NCI-H1105 (cell line): ENCODE measurements around the gene CPSF6.
A peak's percentile ranks its signal among the peaks of the same experiment; 100 is the strongest.
"Not testable (repeated sequence)": the region's sequence is repeated elsewhere in the genome, so short reads cannot be mapped to it uniquely, and the experiment has no call there.

ENCODE experiments used
- DNase-seq: peaks from one replicate; lab custom pipeline; 2025; lab: John Stamatoyannopoulos, UW

The CPSF6 gene, protein sequence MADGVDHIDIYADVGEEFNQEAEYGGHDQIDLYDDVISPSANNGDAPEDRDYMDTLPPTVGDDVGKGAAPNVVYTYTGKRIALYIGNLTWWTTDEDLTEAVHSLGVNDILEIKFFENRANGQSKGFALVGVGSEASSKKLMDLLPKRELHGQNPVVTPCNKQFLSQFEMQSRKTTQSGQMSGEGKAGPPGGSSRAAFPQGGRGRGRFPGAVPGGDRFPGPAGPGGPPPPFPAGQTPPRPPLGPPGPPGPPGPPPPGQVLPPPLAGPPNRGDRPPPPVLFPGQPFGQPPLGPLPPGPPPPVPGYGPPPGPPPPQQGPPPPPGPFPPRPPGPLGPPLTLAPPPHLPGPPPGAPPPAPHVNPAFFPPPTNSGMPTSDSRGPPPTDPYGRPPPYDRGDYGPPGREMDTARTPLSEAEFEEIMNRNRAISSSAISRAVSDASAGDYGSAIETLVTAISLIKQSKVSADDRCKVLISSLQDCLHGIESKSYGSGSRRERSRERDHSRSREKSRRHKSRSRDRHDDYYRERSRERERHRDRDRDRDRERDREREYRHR

DNA sequence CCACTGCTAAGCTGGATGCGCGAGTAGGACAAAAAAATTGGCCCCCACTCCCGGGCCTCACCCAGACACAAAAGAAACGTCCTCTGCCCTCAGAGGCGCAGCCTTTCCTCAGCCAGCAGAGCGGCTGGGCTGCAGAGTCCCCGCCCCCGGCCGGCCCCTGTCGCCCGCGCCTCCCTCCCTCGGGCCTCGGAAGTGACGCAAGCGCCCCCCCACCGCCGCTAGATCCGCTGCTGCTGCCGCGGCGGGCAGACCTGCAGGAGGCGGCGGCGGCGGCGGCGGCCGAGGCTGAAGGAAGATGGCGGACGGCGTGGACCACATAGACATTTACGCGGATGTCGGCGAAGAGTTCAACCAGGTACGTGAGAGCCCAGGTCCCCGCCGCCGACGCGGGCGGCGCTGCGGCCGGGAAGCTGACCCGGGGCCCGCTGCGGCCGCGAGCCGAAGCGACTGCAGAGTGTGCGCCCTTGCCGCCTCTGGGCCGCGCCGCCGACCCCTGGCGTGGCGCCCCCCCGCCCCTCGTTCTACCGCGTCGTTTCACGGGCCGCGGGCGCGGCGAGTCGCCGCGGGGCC, at the start of gene CPSF6:
TSS of gene CPSF6 (plus strand) at position 218 of the 570 bp plus-strand sequence. CDS start at position 296, 78 bp downstream.
- peak; percentile 97 for DNase-seq

DNA sequence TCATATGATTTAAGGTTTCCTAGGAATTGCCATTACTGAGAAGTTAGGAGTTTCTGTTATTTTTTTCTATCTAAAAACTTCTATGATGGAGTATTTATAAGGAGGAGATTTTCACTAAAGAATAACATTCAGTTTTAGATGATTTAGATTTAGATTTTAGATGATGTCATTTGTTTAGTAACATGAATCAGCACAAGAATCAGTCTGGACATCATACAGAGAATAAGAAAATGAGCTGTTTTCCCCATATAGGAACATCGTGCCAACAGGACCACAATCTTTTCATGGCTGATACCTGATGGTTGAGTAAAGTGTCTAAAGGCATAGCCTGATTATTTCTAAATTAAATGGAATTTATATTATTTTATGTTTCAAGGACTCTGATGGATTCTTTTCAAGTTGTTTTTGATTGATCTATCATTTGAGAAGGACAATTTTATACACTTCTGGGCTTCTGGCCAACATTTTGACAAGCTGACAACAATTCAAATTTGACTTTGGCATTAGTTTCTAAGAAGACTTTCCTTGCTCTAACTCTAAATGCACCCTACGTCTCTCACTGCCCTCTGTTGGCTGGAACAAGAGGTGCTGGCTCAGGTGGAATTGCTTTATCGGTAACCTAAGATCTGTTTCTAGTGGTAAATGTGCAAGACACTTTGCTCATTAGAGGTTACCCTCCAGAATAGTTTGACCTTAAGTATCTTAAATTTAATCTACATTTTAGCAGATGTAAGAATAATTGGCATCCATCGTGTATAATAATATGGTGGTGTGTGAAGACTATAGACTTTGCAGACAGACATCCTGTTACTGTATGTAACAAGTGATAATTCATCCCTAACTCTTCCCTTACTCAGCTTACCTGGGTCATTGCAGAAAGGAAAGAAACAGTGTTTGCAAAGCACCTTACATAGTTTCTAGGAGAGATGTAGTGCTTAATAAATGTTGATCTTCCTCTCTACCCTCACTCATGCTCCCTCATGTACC, 42.8 kb upstream of the CPSF6 start:
- no peak for DNase-seq

DNA sequence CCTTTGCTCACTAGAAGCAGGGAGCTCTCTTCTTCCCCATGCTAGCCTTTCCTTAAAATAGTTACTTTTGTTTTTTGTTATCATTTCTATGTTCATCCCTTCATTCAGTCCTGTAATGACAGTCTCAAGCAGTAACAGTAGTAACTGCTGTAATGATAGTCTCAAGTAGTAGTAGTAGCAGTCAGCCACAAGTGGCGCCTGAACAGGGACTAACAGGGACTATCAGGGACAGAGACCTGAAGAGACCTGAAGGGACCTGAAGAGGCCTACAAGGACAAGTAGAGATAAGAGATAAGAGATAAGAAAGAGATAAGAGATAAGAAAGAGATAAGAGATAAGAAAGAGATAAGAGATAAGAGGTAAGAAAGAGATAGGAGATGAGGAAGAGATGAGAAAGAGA, 39.4 kb upstream of the CPSF6 start:
- not testable (repeated sequence) for DNase-seq

DNA sequence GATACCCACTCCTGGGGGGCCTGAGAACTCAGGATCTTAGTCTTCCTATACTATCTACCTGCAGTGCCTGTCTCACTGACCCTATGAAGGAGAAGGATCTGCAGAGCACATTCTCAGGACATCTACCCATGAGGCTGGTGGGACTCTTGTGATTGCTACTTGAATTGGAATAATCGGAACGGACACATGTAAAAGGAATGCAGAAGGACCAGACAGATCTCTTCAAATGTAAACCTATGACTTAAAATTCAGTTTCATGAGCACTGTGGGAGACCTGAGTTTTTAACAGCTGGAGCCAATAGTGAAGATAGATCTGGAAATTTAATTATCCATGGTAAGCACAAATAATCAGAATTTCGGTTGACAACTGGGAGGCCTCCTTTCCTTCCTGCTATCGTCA, 35.2 kb upstream of the CPSF6 start:
- no peak for DNase-seq

DNA sequence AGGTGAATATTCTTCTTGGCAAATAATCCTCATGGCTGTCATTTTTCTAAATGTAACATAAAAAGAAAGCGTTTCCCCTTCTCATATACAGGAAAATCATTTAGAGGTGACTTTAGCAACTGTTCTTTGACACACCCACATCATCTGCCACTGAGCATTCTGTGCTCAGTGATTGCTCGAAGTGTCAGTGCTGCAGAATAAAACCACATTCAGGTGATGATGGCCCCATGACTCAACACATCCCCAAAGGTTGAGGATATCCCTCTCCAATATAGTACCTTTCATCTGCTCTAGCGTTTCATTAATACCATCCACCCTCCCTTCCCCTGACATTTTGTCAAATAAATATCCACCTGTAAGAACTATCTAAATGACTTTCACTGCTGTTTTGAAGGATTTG, 28.7 kb upstream of the CPSF6 start:
- DNase-seq, result no peak

DNA sequence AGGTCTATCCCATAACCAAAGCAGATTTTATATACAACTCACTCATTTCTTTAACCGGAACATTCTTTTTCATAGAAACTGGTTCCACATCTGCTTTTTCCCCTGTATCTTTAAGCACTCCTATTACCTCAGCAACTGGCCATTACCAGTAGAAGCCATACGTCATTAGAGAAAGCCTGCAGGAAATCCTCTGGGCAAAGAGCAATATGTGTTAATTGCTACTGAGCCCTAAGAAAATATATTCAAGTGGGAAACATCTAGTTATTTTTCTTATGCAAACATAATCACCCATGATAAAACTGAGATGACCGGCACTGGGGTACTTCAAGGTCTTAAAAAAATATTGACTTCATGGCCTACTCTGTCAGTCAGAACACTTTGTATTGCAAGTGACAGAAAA, 28.2 kb upstream of the CPSF6 start:
- DNase-seq, result no peak

DNA sequence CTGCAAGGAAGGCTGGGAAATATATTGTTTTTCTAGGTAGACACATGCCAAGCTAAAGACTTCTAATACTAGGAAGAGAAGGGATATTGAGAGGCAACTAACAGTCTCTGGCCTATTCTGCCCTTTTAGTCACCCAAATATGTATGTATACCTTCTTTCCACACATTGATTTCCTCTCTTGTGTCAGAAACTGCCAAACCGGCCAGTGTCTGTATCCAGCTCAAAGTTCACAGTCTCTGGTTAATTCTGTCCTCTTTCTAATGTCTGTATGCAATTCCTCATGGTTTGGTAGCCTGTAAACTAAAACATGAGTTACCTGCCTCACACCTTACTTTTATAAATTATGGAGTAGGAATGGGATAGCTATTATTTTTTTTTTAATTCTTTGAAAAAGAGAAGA, 25.2 kb upstream of the CPSF6 start:
- DNase-seq, result no peak

DNA sequence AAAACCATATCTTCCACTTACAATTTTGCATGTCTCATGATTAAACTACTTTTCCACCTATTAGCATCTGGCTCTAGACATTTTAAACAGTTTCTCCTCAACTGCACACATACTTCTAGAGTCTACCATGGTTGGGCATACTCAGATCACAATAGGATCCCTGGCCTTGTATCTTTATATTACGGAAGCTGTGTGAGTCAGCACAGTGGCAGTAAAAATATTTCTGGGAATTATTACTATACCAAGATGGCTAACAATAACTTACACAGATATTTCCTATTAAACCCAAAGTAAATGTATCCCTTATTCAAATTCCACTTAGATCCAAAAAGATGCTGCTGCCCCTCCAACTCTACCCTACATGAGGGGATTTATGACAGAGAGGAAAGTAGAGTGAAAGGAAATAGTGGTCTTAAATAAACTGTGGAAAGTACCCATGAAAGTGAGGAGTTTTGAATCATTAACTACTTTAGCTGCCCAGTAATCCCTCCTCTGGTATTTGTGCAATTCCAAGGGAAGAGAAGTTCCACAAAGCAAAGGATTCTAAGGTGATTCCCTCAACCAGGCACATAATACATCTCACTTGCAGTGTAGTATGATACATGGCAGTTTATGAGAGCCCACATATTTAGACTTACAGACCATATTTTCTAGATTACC, 14.0 kb upstream of the CPSF6 start:
- DNase-seq, result no peak

DNA sequence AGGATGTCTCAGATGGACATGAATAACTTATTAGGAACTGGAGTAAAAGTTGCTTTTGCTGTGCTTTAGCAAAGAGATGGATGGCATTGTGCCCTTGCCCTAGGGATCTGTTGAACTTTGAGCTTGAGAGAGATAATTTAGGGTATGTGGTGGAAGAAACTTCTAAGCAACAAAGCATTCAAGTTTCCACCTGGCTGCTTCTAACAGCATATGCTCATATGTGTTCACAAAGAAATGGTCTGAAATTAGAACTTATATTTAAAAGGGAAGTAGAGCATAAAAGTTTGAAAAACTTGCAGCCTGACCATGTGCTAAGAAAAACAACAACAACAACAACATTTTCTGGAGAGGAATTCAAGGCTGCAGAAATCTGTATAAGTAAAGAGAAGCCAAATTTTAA, 7.9 kb upstream of the CPSF6 start:
- DNase-seq, result no peak

DNA sequence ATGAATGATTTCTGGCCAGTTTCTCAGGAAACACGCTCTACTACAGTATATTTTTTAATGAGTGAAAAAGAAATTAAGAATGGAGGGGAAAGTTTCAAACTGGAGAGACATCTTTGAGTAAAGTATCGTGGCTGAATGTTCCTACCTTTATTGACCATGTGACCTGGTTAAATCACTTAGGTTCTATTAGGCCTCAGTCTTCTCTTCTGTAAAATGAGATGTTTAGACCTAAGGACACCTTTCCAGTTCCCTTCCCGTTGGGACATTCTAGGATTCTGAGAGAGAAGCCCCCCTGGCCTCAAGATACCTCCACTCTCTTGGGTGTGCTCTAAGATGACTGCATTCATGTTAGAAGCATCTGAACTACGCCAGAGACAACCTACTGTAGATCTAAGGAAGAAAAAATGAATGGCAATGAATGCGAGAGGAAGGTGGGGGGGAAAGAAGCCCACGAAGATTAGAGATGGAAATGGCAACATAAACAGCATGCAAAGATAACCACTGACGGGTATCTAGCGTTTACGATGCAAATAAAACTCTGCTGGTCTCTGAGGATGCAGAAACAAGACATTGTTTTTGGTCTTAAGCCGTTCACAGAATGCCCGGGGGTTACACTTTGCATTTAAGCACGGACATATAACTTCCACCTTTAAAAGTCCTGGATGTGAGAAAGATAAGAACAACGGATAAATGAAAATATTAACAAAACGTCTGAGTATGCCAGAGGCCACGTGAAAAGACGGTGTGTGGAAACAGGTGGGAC, 599 bp upstream of the CPSF6 start:
- no peak for DNase-seq

DNA sequence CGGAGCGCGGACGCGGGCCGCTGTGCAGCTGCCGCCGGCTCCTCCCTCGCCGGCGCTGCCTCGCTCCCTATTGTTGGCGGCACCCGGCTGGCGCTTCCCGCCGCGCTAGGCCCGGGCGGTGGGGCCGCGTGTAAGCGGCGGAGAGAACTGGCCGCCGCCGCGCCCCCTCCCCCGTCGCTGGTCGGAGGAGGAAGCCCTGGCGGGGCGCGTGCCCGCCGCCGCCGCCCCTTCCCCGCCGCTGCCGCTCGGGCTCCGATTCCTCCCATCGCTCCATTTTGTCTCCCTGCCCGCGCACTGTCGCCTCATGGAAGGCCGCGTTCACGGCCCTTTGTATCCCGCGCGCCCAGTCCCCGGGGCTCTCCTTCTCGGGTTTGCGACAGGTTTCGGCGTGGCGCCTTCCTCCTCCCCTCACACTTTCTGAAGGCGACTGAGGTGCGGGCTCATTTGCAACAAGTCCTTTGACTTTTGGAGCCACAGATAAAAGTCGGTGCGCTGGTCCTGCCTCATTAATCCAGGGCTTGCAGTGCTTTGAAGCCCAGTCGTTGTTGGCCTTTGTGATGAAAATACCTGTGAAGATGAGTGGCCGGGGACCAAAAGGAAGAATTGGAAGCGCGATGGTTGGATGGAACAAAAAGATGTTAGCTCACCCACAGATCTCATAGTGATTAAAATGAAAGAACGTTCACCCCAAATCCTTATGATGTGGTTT, 707 bp downstream of the CPSF6 start:
- peak; percentile 53 for DNase-seq

DNA sequence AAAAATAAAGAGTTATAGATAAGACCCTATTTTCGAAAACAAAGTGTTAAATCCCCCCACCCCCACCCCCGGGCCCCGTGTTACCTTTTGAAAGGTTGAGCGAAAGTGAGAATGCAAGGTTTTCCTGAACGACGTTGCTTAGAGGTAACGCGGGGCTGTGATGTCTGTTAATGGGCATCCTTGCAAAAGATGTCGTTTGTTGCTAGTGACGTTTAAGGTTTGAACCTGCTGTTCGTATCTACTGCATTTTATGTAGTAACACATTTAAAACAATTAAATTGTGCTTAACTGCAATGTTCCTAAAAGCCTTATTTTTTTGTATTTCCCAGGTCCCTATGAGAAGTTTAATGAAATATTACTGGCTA, 1.2 kb downstream of the CPSF6 start:
- DNase-seq, result peak; percentile 9

DNA sequence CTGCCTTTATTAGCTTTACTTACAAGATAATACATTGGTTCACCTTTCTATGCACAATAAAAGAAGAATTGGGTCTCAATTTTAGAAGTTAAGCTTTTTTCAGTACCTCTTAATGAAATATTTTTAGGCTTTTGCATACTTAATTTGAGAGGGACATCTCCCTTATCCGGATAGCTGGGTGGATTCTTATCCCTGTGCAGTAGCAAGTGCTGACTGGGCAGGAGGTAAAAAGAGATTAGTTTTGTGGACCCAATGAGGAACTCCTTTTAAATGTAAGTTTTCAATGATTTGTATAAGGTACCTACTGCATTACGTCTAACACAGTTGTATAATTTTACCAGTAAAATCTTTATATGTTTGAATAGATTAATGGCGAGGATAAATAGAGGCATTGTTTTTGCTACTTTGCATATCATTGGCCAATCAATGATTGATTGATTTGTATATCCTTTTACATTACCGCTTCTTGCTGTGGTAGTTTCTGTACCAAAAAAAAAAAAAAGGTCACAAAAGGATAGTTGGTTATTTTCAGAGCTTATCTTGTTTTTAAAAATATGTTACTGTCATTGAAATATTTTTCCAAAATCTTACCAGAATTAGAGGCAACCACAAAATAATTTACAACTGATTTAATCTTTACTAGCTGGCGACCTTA, 2.2 kb downstream of the CPSF6 start:
- DNase-seq, result no peak

DNA sequence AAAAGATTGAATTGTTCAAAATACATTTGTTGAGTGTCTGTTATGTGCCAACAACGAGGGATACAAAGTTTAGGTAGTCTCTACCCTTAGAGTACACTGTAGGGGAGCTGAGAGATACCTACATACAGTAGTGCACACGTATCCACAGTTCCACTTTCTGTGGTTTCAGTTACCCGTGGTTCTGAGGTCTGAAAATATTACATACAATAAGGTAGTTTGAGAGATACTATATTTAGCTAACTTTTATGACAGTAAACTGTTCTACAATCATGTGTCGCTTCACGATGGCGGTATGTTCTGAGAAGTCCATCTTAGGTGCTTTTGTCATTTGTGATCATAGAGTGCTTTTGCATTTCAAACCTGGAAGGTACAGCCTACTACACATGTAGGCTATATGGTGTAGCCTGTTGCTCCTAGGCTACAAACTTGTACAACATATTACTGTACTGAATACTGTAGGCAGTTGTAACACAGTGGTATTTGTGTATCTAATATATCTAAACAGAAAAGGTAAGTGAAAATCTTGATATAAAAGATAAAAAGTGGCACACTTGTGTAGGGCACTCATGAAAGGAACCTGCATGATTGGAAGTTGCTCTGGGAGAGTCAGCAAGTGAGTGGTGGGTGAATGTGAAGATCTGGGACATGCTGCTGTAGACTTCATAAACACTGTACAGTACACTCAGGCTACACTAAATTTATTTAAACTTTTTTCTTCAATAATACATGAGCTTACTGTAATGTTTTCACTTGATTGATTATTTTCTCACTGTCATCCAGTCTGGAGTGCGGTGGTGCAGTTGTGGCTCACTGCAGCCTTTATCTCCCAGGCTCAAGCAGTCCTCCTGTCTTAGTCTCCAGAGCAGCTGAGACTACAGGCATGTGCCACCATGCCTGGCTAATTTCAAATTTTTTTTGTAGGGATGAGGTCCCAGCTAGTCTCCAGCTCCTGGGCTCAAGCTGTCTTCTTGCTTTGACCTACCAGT, 4.0 kb downstream of the CPSF6 start:
- DNase-seq, result no peak

DNA sequence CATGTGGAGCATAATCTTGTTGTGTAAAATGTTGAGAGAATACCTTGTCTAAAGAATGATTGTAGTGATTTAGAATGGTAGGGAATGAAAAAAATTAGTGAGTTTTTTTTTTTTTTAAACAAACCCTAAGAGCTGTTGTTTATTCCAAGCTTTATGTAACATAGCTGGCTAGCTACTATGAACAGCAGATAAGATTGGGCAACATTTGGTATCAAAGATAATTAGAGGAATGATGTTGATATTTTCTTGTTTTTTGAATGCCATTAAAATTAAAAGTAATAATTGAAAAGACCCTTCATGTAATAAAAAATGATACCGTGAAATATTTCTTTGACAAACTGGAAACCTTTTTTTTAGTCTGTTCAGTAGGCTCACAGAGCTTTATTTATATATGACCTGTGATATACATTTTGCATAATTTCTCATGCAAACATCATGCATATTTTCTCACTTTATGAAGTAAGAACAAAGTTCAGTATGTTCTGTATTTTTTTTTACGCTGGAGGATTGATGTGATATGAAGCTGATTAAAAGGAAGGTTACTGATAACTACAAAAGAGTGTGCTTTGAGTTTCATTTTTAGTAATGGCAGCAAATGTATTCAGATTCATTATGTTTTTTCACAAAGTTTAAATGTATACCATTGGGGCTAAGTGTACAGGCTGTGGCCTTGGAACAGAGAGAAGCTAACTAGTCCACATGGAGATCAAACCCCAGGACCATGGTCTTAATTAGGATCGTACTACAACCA, 8.1 kb downstream of the CPSF6 start:
- DNase-seq, result no peak

DNA sequence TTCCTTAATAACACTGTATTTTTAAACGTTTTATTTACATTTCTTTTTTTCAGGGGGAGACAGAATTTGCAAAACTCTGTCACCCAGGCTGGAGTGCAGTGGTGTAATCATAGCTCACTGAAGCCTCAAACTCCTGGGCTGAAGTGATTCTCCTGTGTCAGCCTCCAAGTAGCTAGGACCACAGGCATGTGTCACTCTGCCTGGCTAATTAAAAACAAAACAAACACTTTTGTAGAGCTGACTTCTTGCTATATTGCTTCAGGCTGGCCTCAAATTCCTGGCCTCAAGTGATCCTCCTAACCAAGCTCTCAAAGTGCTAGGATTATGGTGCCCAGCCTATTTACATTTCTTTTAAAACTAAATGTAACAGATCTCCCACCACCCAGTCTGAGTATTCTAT, 12.7 kb downstream of the CPSF6 start:
- DNase-seq, result no peak

DNA sequence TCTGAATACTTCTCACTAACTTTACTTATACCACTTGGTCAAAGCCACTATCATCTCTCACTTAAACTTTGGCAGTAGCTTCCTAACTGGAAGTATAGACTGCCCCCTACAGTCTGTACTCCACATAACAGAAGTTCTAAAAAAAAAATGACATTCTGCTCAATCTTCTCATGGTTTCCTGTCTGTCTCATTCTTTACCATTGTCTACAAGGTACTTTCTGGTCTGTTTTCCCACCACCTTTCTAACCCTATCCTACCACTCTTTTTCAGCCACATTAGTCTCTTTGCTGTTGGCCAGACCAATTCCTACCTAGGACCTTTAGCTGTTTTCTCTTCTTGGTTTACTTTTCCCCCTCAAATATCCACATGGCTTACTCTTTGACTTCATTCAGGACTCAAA, 14.7 kb downstream of the CPSF6 start:
- DNase-seq, result no peak

DNA sequence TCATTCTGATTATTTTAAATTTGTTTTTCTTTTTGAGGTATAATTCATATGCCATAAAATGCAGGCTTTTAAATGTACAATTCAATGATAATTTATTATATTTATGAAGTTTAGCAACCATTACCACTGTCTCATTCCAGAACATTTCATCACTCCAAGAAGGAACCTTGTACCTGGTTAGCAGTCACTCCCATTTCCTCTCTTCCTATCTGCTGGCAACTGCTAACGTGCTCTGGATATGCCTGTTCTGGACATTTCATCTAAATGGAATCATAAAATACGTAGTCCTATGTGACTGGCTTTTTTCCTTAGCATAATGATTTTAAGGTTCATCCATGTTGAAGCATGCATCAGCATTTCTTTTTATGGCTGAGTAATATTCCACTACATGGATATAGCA, 15.5 kb downstream of the CPSF6 start:
- no peak for DNase-seq
